IMR-90 (cell line): ENCODE results near the gene KRT8. TPM values are rescaled to one million over a fixed set of nuclear protein-coding genes. Genes with fewer than 3 reads are reported as not detected.

Source experiments
- ATAC-seq: fragments of 200-7000 bp; cut with Tn5 transposase; 2 replicates; pipeline ENCODE4 v1.9.1; 2020; ENCODE audit warnings: low read depth, mild to moderate bottlenecking, moderate library complexity
- BruUV-seq: library from RNA; stranded (reverse); fragments of 400-500 nt; replicated peaks from 2 replicates; lab custom pipeline; 2021; lab: Mats Ljungman, UMichigan
- CTCF ChIA-PET: fragments of 300-600 bp; formaldehyde crosslinking; extraction: SDS; loops from one replicate; lab custom pipeline; 2021; ENCODE audit warnings: antibody characterized with exemption; lab: Yijun Ruan, JAX
- POLR2A ChIA-PET: fragments of 300-600 bp; sonication (Branson Sonifier 250); formaldehyde crosslinking; loops from one replicate; lab custom pipeline; 2022; ENCODE audit warnings: antibody characterized with exemption; ENCODE audit not compliant: unreplicated experiment; lab: Charles Lee
- DNase-seq: peaks from one replicate; pipeline ENCODE4 v3.0.0; 2013
- H2AFZ ChIP-seq: replicated peaks from 2 replicates; pipeline ENCODE3; 2013; ENCODE audit warnings: low read length, mild to moderate bottlenecking; ENCODE audit not compliant: poor library complexity
- H2AK5ac ChIP-seq: 2 replicates; pipeline ENCODE4 v1.6.1; 2013; ENCODE audit warnings: low read depth, low read length, inconsistent platforms
- H2AK9ac ChIP-seq: replicated peaks from 2 replicates; pipeline ENCODE3; 2013; ENCODE audit warnings: mild to moderate bottlenecking, low read depth, low read length, moderate library complexity; ENCODE audit not compliant: poor library complexity
- H2BK120ac ChIP-seq: 2 replicates; pipeline ENCODE4 v1.6.1; 2013; ENCODE audit warnings: low read depth, low read length, inconsistent platforms
- H2BK15ac ChIP-seq: 3 replicates; pipeline ENCODE4 v1.6.1; 2013; ENCODE audit warnings: low read depth, low read length, inconsistent platforms
- H2BK20ac ChIP-seq: 2 replicates; pipeline ENCODE4 v1.6.1; 2013; ENCODE audit warnings: low read depth, mild to moderate bottlenecking, inconsistent platforms, low read length, moderate library complexity
- H2BK5ac ChIP-seq: 2 replicates; pipeline ENCODE4 v1.6.1; 2013; ENCODE audit warnings: mild to moderate bottlenecking, low read depth, low read length, inconsistent platforms; ENCODE audit not compliant: poor library complexity, severe bottlenecking
- H3K14ac ChIP-seq: replicated peaks from 2 replicates; pipeline ENCODE4 v1.6.1; 2013; ENCODE audit warnings: low read depth, low read length, inconsistent platforms
- H3K18ac ChIP-seq: 2 replicates; pipeline ENCODE4 v1.6.1; 2013; ENCODE audit warnings: low read depth, low read length, control low read depth
- H3K23ac ChIP-seq: 2 replicates; pipeline ENCODE4 v1.6.1; 2013; ENCODE audit warnings: low read depth, low read length, inconsistent platforms
- H3K27ac ChIP-seq: 2 replicates; pipeline ENCODE4 v1.5.1; 2013; ENCODE audit warnings: mild to moderate bottlenecking, control low read depth, low read length; ENCODE audit not compliant: insufficient read depth
- H3K27me3 ChIP-seq: 2 replicates; pipeline ENCODE4 v1.6.1; 2013; ENCODE audit warnings: low read length; ENCODE audit not compliant: control insufficient read depth, insufficient read depth
- H3K36me3 ChIP-seq: 2 replicates; pipeline ENCODE4 v1.6.1; 2013; ENCODE audit warnings: low read length, mixed read lengths; ENCODE audit not compliant: control insufficient read depth, insufficient read depth
- H3K4ac ChIP-seq: 2 replicates; pipeline ENCODE4 v1.6.1; 2013; ENCODE audit warnings: low read depth, low read length, inconsistent platforms
- H3K4me1 ChIP-seq: 2 replicates; pipeline ENCODE4 v1.6.1; 2013; ENCODE audit warnings: low read length, mixed read lengths; ENCODE audit not compliant: control insufficient read depth, insufficient read depth
- H3K4me2 ChIP-seq: 2 replicates; pipeline ENCODE4 v1.6.1; 2013; ENCODE audit warnings: low read depth, mild to moderate bottlenecking, control low read depth, low read length, moderate library complexity
- H3K4me3 ChIP-seq: 2 replicates; pipeline ENCODE4 v1.5.1; 2013; ENCODE audit warnings: low read depth, mild to moderate bottlenecking, control low read depth, low read length, moderate library complexity; ENCODE audit not compliant: insufficient read depth
- H3K56ac ChIP-seq: 2 replicates; pipeline ENCODE4 v1.6.1; 2013; ENCODE audit warnings: low read length, inconsistent platforms; ENCODE audit not compliant: insufficient read depth; ENCODE audit errors: extremely low read depth
- H3K79me1 ChIP-seq, 2 experiments: 2 replicates each; pipeline ENCODE4 v1.6.1; 2013; ENCODE audit warnings: low read length in 2 of 2, inconsistent platforms in 1 of 2, low read depth in 1 of 2
- H3K9ac ChIP-seq: 2 replicates; pipeline ENCODE4 v1.6.1; 2013; ENCODE audit warnings: low read depth, low read length, control low read depth
- H3K9me1 ChIP-seq: 2 replicates; pipeline ENCODE4 v1.6.1; 2013; ENCODE audit warnings: low read length, inconsistent platforms; ENCODE audit not compliant: insufficient read depth
- H3K9me3 ChIP-seq: 2 replicates; pipeline ENCODE4 v1.6.1; 2013; ENCODE audit warnings: low read length; ENCODE audit not compliant: control insufficient read depth, insufficient read depth
- H4K20me1 ChIP-seq: 2 replicates; pipeline ENCODE4 v1.6.1; 2013; ENCODE audit warnings: low read length, inconsistent platforms; ENCODE audit not compliant: insufficient read depth
- H4K5ac ChIP-seq: 2 replicates; pipeline ENCODE4 v1.6.1; 2013; ENCODE audit warnings: mild to moderate bottlenecking, low read depth, low read length, control low read depth
- H4K8ac ChIP-seq, 2 experiments: 2 replicates each; pipeline ENCODE4 v1.6.1; 2013; ENCODE audit warnings: low read depth in 2 of 2, low read length in 2 of 2, control low read depth in 1 of 2, inconsistent platforms in 1 of 2
- H4K91ac ChIP-seq: 2 replicates; pipeline ENCODE4 v1.6.1; 2013; ENCODE audit warnings: low read depth, low read length, inconsistent platforms; ENCODE audit not compliant: insufficient read depth
- BHLHE40 ChIP-seq: fragments of 150-350 bp; IDR thresholded peaks from 2 replicates; pipeline ENCODE4 v1.6.1; 2016; ENCODE audit warnings: mild to moderate bottlenecking, low read depth, low read length
- CEBPB ChIP-seq: IDR thresholded peaks from 2 replicates; pipeline ENCODE4 v1.6.1; 2012; ENCODE audit warnings: low read depth, low read length, improper control_type of control experiment
- CHD1 ChIP-seq: IDR thresholded peaks from 2 replicates; pipeline ENCODE4 v1.6.1; 2012; ENCODE audit warnings: low read depth, low read length, improper control_type of control experiment
- FOS ChIP-seq: fragments of 150-350 bp; IDR thresholded peaks from 2 replicates; pipeline ENCODE4 v1.6.1; 2016; ENCODE audit warnings: low read depth, low read length
- MAFK ChIP-seq: IDR thresholded peaks from 2 replicates; pipeline ENCODE4 v1.6.1; 2012; ENCODE audit warnings: low read depth, low read length, improper control_type of control experiment
- MAZ ChIP-seq: IDR thresholded peaks from 2 replicates; pipeline ENCODE4 v1.6.1; 2012; ENCODE audit warnings: low read depth, mild to moderate bottlenecking, low read length, improper control_type of control experiment, moderate library complexity, borderline replicate concordance
- MXI1 ChIP-seq: IDR thresholded peaks from 2 replicates; pipeline ENCODE4 v1.6.1; 2012; ENCODE audit warnings: low read depth, mild to moderate bottlenecking, low read length, moderate library complexity, borderline replicate concordance
- NFE2L2 ChIP-seq: fragments of 150-350 bp; IDR thresholded peaks from 2 replicates; pipeline ENCODE4 v1.6.1; 2016; ENCODE audit warnings: low read depth, mild to moderate bottlenecking, low read length
- POLR2A ChIP-seq: IDR thresholded peaks from 2 replicates; pipeline ENCODE4 v1.6.1; 2012; ENCODE audit warnings: mild to moderate bottlenecking, low read depth, low read length
- RAD21 ChIP-seq: IDR thresholded peaks from 2 replicates; pipeline ENCODE4 v1.6.1; 2012; ENCODE audit warnings: low read length, improper control_type of control experiment
- RCOR1 ChIP-seq: IDR thresholded peaks from 2 replicates; pipeline ENCODE4 v1.6.1; 2012; ENCODE audit warnings: mild to moderate bottlenecking, low read length, improper control_type of control experiment; ENCODE audit not compliant: insufficient replicate concordance
- RFX5 ChIP-seq: IDR thresholded peaks from 2 replicates; pipeline ENCODE4 v1.8.0; 2012; ENCODE audit warnings: low read depth, mild to moderate bottlenecking, low read length, moderate library complexity
- SMC3 ChIP-seq: fragments of 150-350 bp; IDR thresholded peaks from 2 replicates; pipeline ENCODE4 v1.6.1; 2016; ENCODE audit warnings: low read depth, mild to moderate bottlenecking, antibody characterized with exemption, low read length, moderate library complexity
- WGBS, 2 experiments: methylation state at CpG; one replicate each; pipeline versions ENCODE4 v1.1.5 to v1.1.7; 2013; ENCODE audit warnings: missing lambda C conversion rate in 2 of 2; ENCODE audit not compliant: insufficient read length in 1 of 2; ENCODE audit errors: extremely low coverage in 2 of 2; 5-methylcytosine and 5-hydroxymethylcytosine counted together
- dilution Hi-C: fragments of 300-500 bp; cut with HindIII; formaldehyde crosslinking; loops from one replicate; pipeline ENCODE4 v1.14.3; 2018; ENCODE audit warnings: low sequenced_read_pairs; ENCODE audit not compliant: unreplicated experiment
- in situ Hi-C: fragments of 300-500 bp; cut with MboI; formaldehyde crosslinking; loops from 3 replicates; pipeline ENCODE4 v1.14.3; 2019; ENCODE audit warnings: low sequenced_read_pairs, inconsistent platforms, mixed read lengths
- intact Hi-C: fragments of 100-400 bp; cut with micrococcal nuclease; formaldehyde crosslinking; loops from 2 replicates; pipeline ENCODE4 v1.10.0; 2022
- polyA plus RNA-seq, 3 experiments: library from polyadenylated mRNA; depleted of rRNA; stranded (reverse); fragments of >200 nt; gene quantifications; 2 replicates each; pipeline ENCODE4 v1.2.3, GENCODE V29; 2012; ENCODE audit warnings: low replicate concordance in 1 of 3
- total RNA-seq: library from RNA; depleted of rRNA; stranded (reverse); fragments of >200 nt; gene quantifications from 2 replicates; pipeline ENCODE4 v1.2.3, GENCODE V29; 2012
- TF ChIP-seq, protein P1 (sequence below): fragments of 150-350 bp; IDR thresholded peaks from 2 replicates; pipeline ENCODE4 v1.6.1; 2016; ENCODE audit warnings: low read depth, mild to moderate bottlenecking, low read length, moderate library complexity, borderline replicate concordance
- TF ChIP-seq, protein P2 (sequence below): fragments of 150-350 bp; IDR thresholded peaks from 2 replicates; pipeline ENCODE4 v1.6.1; 2017; ENCODE audit warnings: mild to moderate bottlenecking, antibody characterized with exemption, low read length, low read depth
- TF ChIP-seq, protein P3 (sequence below): conservative IDR thresholded peaks from 2 replicates; pipeline ENCODE4 v1.5.1; 2012; ENCODE audit warnings: mild to moderate bottlenecking, low read depth, low read length, improper control_type of control experiment

The KRT8 gene
- total and polyA plus RNA-seq, 2 of the 4 experiments (the other 2 are of a cell fraction) = 10.9 to 39.3 TPM

DNA sequence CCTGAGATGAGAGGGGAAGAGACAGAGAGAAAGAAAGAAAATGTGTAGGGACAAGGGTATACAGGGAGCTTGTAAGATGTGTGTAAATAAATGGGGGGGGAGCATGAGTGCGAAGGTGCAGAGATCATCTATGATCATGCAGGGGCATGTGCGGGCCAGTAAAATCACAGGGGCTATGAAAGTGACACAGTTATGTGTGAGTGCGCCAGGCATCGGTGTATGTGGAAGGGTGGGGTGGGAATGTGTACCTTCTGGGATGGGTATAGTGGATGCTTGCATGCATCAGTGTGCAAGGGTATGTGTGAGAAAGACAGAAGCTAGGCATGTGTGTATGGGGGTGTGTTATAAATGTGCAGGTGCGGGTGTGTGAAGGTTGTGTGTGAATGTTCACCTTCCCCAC, 37.7 kb downstream of the KRT8 start:
- CTCF ChIA-PET = interaction anchor here (0.7 kb wide), 1 partner anchor 44 kb away, joined by 5 read pairs; no protein-coding TSS in a partner anchor
- intact Hi-C loops = loop anchor here (10.0 kb wide), 1 partner anchor 142 kb away; no protein-coding TSS in a partner anchor
- in situ Hi-C loops = no loop called here

More for the DNA sequence above, 37.7 kb downstream of the KRT8 start:
- Histone ChIP-seq H4K91ac (no peak overlapping the region), H3K4me1 (peaks cover 15% of the 10 kb centered on the region), H3K79me1 (no peaks in the 10 kb centered on the region), H3K9ac (no peak overlapping the region), H2AK5ac (no peak overlapping the region; the same call in 1 of the 2 replicates), H3K36me3 (no peaks in the 10 kb centered on the region), H3K14ac (no peak overlapping the region), H3K27ac (no peak overlapping the region), H2BK5ac (no peak overlapping the region), H3K4me3 (no peak overlapping the region), H3K4me2 (no peak overlapping the region), H3K23ac (no peak overlapping the region), H2AK9ac (no peak overlapping the region), H2AFZ (no peak overlapping the region), H2BK15ac (no peak overlapping the region), H4K8ac (no peak overlapping the region), H3K4ac (no peak overlapping the region), H3K18ac (no peak overlapping the region), H3K56ac (no peak overlapping the region), H4K20me1 (no peaks in the 10 kb centered on the region), H2BK20ac (no peak overlapping the region), H4K5ac (no peak overlapping the region), H3K27me3 (peaks cover 1% of the 10 kb centered on the region; the same call in 1 of the 2 replicates), H2BK120ac (no peak overlapping the region), H3K9me1 (peaks cover 10% of the 10 kb centered on the region), H3K9me3 (no peaks in the 10 kb centered on the region)
- TF ChIP-seq RFX5 (no peak), BHLHE40 (no peak), CHD1 (no peak), MXI1 (no peak), POLR2A (no peak), MAFK (no peak), NFE2L2 (no peak), FOS (no peak), MAZ (no peak), RAD21 (no peak), CEBPB (no peak), RCOR1 (no peak), SMC3 (no peak)
- TF ChIP-seq, protein P1, sequence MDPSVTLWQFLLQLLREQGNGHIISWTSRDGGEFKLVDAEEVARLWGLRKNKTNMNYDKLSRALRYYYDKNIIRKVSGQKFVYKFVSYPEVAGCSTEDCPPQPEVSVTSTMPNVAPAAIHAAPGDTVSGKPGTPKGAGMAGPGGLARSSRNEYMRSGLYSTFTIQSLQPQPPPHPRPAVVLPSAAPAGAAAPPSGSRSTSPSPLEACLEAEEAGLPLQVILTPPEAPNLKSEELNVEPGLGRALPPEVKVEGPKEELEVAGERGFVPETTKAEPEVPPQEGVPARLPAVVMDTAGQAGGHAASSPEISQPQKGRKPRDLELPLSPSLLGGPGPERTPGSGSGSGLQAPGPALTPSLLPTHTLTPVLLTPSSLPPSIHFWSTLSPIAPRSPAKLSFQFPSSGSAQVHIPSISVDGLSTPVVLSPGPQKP = no peak
- TF ChIP-seq, protein P2, sequence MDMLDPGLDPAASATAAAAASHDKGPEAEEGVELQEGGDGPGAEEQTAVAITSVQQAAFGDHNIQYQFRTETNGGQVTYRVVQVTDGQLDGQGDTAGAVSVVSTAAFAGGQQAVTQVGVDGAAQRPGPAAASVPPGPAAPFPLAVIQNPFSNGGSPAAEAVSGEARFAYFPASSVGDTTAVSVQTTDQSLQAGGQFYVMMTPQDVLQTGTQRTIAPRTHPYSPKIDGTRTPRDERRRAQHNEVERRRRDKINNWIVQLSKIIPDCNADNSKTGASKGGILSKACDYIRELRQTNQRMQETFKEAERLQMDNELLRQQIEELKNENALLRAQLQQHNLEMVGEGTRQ = no peak
- TF ChIP-seq, protein P3, sequence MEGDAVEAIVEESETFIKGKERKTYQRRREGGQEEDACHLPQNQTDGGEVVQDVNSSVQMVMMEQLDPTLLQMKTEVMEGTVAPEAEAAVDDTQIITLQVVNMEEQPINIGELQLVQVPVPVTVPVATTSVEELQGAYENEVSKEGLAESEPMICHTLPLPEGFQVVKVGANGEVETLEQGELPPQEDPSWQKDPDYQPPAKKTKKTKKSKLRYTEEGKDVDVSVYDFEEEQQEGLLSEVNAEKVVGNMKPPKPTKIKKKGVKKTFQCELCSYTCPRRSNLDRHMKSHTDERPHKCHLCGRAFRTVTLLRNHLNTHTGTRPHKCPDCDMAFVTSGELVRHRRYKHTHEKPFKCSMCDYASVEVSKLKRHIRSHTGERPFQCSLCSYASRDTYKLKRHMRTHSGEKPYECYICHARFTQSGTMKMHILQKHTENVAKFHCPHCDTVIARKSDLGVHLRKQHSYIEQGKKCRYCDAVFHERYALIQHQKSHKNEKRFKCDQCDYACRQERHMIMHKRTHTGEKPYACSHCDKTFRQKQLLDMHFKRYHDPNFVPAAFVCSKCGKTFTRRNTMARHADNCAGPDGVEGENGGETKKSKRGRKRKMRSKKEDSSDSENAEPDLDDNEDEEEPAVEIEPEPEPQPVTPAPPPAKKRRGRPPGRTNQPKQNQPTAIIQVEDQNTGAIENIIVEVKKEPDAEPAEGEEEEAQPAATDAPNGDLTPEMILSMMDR = no peak
- DNase-seq (no peak), ATAC-seq (no peak)
- dilution Hi-C loops = no loop called here
- 100% methylated on average over 1 of the region's 5 CpGs; no CpG with 5 or more reads in 1 of the 2 experiments for WGBS, 2 experiments
- no TSS peak for BruUV-seq
- POLR2A ChIA-PET = no interaction called here
